MM.1S (cell line): ENCODE data around the gene PITPNM2.

Source experiments
- EZH2 ChIP-seq: fragments of 300-600 bp; sonication (generic); optimal IDR thresholded peaks from 2 replicates; pipeline ENCODE3; 2017; ENCODE audit warnings: low read depth, mild to moderate bottlenecking, antibody characterized with exemption, low read length, mixed read lengths
- EZH2phosphoT487 ChIP-seq: fragments of 300-600 bp; sonication (generic); IDR thresholded peaks from 2 replicates; pipeline ENCODE4 v1.6.1; 2018; ENCODE audit warnings: antibody characterized with exemption, low read length
- TF ChIP-seq, protein P1 (sequence below): fragments of 300-600 bp; sonication (generic); IDR thresholded peaks from 2 replicates; pipeline ENCODE4 v1.5.1; 2016; ENCODE audit warnings: antibody characterized with exemption, low read length, mixed read lengths

- TF ChIP-seq, protein P1, sequence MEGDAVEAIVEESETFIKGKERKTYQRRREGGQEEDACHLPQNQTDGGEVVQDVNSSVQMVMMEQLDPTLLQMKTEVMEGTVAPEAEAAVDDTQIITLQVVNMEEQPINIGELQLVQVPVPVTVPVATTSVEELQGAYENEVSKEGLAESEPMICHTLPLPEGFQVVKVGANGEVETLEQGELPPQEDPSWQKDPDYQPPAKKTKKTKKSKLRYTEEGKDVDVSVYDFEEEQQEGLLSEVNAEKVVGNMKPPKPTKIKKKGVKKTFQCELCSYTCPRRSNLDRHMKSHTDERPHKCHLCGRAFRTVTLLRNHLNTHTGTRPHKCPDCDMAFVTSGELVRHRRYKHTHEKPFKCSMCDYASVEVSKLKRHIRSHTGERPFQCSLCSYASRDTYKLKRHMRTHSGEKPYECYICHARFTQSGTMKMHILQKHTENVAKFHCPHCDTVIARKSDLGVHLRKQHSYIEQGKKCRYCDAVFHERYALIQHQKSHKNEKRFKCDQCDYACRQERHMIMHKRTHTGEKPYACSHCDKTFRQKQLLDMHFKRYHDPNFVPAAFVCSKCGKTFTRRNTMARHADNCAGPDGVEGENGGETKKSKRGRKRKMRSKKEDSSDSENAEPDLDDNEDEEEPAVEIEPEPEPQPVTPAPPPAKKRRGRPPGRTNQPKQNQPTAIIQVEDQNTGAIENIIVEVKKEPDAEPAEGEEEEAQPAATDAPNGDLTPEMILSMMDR: no peak
- TF ChIP-seq EZH2phosphoT487: no peak
- no peak for TF ChIP-seq EZH2
Observed at GRCh38 chr12:123141615-123142517, 9.0 kb downstream of the PITPNM2 start.
